GM18519 (cell line): Measurements from ENCODE around the gene PRKCA.

Experiments
- ATAC-seq: cut with Tn5 transposase; IDR thresholded peaks from one replicate; pipeline ENCODE4 v1.9.1; 2021; ENCODE audit warnings: mild to moderate bottlenecking, moderate library complexity; ENCODE audit not compliant: unreplicated experiment, low FRiP score

PRKCA gene

DNA sequence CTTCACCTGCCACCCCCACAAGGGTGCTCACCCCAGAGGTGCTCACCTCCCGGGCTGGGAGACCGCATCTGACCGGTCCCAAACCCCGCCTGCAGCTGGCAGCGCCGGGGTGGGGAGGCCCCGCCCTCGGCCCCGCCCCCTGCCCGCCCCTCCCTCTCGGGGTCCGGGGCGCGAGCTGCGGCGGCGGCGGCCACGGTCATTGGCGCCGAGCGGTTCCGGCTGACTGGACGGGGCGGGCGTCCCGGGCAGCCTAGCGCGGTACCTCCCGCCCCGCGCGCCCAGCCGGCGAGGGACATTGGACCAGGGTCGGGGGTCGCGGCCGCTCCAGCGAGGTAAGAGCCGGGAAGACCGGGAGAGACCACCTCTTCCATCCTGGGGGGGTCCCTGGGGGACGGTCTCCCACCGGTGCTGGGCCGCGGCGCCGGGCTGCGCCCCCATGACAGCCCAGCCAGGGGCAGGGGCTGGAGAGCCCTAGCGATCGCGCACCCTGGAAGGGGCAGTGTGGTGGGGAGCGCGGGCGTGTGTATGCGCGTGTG, 532.6 kb downstream of the PRKCA start, which contains the start of gene CACNG5:
Gene CACNG5, plus strand, starts transcription at position 199 of the 536 bp plus-strand sequence. CDS start 42,216 bp downstream, outside the sequence.
- no peak for ATAC-seq

DNA sequence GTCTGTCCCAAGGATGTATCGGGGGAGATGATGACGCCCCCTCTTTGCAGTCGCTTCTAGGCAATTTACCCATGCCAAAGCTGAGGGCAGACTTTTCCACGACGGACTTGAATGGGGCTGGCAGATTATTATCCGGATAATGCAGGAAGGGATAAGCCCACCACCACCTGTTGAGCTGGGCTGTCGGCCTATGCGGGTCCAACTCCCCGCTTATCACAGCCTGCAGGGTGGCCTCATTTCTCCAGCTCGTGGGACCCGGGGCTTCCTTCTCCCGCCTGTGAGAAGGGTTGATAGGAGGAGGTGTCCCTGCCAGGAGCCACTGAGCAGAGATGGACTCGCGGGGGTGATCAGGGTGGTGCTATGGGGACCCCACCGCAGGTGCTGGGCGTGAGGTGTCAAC, 533.1 kb downstream of the PRKCA start:
- no peak for ATAC-seq

DNA sequence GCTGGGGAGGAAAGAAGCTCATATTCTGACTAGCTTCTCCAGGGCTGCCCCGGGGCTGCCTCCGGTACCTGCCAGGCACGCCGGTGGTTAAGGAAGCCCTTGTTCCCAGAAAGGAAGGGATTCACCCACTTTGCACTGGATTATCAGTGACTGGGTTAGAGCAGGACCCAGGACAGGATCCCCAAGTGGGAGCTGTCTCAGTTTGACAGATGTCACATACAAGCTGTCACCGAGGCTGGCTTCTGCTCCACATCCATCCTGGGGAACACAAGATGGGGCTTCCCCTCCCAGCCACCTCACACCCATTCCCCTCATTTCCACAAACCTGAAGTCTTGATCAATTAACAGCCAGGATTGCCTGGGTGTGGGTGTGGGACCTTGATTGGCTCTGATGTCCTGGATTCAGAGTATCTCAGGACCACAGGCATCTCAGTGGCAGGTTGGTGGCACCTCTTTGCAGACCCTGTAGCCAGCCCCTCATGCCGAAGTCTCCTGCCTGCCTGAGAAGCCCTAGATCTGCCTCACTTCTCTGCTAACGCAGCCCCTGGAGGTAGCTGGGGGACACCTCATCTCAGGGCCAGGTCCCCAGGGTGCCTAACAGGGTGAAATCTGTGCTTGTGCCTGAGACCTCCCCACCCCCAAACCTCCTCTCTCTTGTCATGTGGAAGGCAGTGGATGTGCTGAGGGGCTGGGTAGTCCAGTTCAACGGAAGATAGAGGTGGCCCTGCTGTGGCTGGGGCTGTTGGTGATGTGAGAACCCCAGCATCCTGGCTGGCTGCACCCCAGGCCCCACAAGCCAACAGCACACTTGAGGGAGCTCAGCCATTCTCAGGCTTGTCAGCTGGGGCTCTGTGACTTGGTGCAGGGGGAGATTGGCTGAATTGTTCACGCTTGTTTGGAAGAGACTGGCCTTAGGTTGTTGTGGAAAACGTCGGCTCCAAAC, 533.9 kb downstream of the PRKCA start:
- no peak for ATAC-seq

DNA sequence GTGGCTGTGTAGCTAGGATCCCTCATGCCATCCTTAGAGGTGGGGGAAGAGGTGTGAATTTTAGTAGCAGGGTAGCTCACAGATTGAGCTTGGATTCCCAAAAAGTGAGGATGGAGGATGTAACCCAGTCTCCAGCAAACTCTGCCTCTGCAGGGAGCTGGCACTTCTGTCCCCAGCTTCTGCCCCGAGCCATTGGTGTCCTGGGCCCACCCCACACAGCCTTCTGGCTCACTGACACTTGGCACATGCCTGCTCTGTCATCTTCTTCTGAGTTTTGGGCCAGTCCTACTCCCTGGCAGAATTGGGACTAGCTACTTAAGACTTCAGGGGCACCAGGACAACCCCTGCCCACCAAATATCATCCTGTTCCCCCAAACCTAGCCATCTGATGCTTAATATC, 534.8 kb downstream of the PRKCA start:
- no peak for ATAC-seq

DNA sequence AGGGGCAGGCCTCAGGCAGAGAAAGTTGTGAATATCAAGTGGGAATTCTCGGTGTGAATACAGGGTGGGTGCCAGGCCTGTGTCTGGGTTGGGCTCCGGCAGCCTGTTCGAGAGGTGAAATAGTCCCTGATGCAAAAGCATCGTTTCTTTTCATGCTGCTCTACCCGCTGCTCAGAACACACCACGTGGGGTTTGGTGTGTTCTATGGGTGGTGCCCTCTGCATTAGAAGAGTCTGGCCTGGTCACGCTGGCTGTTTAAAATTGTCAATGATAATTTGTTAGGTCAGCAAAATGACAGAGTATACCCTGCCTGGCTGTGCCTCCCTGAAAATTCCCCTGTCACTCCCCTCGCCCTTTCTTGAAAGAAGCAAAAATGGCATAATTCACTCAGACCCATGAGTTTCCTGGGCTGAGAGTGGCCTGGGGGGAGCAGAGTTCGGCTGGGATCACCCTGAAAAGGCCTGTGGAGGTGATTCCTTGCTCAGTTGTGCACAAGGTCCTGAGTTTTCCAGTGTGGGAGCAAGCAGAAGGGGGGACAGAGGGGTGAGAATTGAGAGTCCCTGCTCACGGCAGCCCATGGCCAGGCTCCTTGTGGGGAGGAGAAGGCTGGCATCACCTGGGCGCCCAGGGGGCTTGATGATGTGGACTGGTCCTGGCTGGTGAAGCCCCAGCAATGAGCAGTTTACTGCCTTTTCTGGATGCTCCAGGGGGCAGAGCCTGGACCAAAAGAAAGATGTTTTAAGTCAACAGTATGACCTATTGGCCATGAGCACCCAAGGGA, 535.7 kb downstream of the PRKCA start:
- no peak for ATAC-seq

DNA sequence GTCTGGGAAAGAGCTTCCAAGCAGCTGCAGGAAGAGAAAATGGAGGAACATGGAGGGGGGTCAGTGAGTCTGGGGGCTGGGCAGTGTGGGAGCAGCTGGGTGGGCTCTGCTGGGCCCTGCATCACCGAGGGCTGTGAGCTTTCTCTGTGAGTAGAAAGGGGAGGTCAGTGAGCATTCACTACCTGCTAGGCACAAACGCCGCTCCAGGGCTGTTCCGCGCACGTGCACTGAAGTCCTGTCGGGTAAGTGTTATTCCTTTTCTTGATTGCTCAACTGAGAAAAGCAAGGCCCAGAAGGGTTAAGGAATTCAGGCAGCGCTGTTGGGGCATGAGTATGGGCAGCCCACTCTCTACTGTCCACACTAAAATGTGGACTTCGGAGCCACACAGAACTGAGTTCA, 537.2 kb downstream of the PRKCA start:
- ATAC-seq, result no peak

DNA sequence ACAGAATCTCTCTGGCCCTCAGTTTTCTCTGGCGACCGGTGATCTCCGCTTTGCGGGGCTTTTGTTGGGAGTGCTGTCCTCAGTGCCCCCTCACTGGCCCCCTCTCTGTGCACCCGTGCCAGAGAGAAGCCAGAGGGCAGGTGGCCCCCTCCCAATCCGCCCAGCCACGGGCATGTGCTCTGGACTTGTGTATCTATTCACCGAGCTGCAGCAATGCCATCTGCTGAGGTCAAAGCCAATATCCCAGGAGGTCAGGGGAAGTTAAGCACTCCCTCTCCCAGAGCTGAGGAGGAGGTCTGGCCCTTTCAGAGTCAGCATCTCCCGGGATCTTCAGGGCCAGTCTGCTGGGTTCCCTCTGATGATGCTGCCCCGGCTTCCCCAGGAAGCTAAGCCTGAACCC, 537.6 kb downstream of the PRKCA start:
- no peak for ATAC-seq

DNA sequence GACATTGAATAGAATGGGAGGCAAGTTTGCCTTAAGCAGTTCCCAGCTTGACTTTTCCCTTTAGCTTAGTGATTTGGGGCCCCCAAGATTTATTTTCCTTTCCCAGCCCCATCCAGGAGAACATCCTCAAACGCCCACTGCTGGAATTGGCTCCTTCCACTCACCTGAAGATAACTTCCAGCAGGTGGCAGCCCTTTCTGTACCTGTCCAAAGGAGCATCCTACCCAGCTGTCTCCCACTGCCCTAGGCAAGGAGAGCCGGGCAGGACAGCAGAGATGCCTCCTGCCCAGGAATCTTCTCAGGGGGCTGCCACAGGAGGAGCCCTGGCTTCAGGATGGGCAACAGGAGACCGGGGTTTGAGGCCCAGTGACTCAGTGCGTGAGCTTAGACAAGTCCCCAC, 538.9 kb downstream of the PRKCA start:
- no peak for ATAC-seq

DNA sequence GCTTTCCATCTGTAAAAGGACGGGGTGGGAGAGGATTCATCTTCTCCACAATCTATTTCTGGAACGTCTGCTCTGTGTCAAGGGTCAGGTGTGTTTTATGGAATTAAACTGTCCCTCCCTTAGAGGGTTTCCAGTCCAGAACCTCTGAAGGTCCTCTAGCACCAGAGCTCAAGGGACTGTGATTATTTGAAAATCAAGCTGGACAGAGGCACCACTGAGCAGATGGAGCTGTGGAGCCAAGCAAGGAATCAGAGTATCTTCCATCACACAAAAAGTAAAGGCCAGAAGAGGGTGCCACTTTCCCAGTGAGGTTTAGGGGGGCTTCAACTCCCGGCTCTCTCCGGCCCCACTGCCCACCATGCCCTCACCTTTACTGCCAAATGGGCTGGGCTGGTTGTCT, 539.3 kb downstream of the PRKCA start:
- ATAC-seq, result no peak

DNA sequence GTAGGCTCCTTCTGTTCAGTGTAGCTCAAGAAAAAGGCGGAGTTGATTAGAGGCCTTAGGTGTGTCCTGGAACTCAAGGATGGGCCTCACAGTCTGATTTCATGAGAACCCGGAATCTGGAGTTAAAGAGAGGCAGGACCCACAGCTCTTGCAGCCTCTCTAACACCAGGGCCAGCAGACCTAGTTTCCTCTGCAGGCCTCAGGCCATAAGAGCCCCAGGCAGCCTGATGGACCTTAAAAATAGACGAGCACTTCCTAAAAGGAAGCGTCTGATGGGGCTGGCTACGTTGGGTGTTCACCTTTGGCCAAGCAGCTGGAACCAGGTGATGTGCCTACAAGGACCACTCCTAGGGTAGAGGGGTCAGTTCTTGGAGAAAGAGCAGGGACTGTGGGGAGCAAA, 540.1 kb downstream of the PRKCA start:
- ATAC-seq, result no peak

DNA sequence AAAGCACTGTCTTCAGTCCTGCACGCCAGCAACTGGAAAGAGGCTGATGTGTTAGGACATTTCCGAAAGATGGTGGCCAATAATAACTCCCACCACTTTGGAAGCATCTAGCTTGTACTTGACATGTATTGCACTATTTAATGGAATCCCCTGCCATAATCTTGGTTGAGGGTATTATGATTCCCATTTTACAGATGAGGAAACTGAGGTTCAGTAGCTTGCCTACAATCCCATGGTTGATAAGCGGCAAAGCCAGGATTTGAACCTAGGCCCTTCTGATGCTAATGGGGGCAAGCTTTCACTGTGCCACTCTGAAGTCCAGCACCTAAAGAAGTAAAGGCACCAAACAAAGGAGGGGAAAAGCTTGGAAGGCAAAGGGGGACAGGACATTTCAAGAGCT, 540.5 kb downstream of the PRKCA start:
- no peak for ATAC-seq

DNA sequence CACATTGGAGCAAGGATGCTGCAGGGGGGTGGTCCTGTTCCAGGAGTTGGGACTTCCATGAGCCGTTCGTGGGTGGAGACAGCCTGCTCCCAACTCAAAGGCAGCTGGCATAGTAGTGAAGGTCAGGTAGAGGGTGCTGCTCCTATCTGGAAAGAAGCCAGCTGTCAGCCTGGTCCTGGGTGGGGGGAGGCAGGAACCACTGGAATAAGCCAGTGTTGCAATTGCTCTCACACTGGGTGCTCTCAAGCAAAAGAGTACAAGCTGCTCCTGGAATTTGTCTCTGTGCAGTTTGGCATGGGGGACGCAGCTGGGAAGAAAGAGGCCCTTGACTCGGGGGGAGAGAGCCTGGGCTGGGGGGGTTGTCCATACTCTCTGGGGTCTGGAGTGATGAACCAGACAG, 541.2 kb downstream of the PRKCA start:
- no peak for ATAC-seq

DNA sequence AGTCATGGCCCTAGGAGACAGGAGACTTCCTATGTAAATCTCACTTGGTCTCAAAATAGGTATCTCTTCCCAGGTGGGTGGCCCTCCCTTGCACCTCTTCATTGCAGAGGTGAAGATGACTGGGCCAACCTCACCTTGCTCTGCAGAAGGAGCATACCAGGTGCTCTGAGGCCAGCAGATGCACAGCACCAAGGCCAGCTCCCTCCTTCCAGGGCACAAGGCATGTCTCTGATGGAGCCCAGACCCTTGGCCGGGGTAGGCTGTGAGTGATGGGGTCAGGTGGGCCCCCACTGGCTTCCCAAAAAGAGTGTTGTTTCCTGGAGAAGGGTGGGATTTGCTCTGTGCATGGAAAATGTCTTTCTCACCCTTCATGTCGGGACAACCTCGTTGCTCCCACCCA, 545.3 kb downstream of the PRKCA start:
- ATAC-seq, result no peak

DNA sequence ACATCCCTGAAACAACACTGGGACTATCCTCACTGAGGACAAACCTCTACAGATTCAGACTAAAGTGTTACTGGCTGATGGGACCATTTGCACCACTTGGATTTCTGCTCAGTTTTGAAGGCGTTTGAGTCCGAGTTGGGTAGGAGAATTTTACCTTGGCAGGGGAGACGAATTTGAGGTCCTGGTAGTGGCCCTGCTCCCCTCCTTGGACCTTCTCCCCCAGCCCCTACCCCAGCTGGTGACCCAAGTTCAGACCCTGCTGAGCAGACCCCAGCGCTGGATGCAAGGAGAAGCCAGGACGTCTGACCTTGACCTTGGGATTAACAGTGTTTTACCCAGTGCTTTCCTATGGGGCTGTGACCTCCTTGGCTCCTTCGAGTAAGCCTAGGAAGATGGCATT, 546.1 kb downstream of the PRKCA start:
- ATAC-seq, result no peak

DNA sequence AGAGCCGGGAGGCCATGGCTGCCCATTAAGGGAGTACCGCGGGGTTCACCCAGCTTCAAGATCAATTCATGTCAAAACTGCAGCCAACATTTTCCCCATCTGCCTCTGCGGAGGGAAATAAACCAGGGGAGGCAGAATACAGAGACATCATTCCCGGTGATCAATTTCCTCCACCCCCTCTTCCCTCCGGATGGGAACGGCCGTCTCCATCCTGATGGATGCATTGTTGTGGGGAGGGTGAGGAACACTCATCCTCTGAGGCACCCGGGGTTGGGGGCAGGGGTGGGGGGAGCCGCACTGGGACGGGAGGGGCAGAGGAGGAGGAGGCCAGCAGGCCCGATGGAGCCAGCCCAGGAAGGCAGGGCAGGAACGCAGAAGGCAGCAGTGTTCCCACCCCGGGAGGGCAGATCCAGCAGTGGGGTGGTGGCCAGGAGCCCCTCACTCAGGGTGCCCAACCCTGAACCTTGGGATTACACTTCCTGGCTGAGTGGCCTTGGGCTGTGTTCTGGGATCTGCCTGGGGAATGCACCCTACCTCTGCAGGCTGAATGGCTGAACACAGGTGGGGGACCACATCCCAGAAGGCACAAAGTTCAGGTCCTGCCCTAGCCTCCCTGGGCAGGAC, 546.7 kb downstream of the PRKCA start:
- ATAC-seq, result no peak

DNA sequence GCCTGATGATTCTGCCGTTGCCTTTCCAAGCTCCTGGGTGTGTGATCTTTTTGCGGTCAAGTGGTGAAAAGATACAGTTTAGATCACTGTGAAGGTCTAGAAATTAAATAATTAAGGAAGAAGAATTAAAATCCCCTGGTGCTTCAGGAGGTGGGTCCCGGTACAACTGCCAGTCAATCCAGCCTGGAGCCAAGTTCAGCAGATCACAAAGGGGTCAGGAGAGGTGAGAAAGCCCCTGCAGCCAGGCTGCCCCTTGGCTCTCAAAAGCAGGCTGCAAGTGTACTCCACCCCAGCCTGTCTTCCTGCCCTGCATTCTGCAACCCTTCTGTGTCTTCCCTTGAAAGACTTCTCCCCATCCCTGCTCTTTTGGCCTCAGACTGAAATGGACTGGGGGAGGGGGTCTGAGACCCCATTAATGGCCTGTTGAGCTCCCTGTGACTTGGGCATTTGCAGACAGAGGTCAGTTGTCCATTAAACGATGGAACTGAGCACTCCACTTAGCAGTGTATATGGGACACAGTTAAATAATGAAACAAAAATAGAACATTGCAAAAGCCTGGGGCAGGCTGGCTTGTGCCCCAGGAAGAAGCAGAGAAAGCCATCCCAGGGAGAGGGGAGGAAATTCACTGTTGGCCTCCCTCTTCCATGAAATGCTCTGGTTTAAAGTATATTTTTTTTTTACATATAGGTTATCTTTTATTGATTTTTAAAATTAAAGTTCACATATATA, 547.6 kb downstream of the PRKCA start:
- ATAC-seq, result no peak

DNA sequence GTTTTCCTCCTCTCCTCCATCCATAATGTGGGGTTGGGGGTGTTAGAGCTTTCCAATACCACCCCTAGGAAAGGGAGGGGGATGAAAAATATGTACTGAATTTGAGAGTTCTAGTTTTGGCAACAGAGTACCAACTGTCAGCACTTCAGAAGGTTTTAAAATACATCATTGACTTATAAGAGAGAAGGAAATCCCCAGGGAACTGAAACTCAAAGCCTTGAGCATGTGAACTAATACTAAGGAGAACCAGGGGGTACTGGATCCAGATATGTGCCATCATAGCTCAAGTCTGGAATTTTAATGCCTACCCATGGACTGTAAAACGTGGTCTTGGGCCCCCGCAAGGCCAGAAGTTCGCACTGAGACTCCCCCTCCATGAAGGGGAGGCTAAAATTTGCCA, 548.3 kb downstream of the PRKCA start:
- ATAC-seq, result no peak

DNA sequence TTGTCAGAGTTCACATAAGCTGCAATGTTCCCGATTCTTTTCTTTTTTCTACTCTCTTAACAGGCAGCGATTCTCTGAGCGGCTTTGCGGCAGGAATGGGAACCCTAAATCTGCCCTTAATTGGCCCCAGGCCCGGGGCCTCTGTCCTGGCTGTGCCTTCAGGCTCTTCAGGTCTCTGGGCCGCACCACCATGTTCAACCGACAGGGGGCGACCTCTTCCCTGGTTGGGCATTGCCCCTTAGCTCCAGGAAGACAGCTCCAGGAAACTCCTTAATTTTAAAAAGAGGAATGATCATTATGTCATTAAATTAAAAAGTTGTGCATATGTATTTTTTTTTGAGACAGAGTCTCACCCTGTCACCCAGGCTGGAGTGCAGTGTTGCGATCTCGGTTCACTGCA, 552.8 kb downstream of the PRKCA start:
- ATAC-seq, result no peak

DNA sequence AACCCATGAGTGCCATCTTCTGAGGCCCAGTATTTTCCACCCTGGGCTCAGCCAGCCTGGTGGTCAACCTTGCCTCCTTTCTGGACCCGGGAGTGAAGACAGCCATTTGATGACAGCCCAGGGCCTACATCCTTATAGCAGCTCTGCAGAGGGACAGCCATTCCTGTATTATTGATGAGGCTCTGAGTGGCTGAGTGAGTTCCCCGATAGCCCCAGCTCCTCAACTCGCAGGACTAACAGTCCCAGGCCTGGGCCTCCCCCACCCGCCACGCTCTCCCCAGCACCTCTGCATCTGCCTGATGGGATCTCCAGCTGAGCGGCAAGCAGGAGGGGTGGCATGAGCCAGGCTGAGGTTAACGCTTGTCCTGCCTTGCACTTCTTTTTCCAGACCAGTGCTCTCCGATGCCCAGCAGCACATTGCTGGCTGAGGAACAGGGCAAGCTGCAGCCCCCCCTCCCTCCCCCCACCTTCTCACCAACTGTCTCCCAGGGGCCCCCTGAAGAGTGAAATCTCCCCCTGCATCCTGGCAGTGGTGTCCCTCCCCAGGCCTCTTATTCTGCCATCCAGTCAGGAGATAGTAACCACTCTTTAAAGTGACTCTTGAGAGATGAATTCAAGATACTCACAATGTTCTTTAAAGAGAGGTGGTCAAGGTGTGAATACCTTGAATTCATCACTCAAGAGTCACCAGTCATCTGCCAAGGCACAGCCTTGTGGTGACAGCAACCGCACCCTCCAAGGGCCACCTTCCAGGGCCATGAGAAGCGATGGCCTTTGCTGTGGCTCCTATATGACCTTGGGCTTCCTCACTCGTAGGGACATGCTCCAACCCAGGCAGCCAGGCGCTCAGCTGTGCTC, 556.0 kb downstream of the PRKCA start:
- no peak for ATAC-seq
